CD14-positive monocyte (primary cell): ENCODE measurements around the gene COQ4. TPM values are rescaled to one million over a fixed set of nuclear protein-coding genes. Genes with fewer than 3 reads are reported as not detected.

Experiments
- DNase-seq, 3 donors: peaks; one replicate each; pipeline ENCODE4 v3.0.0-alpha.2; 2011 to 2022
- H2AFZ ChIP-seq: 2 replicates; pipeline ENCODE4 v1.6.0; 2012; ENCODE audit warnings: mild to moderate bottlenecking, low read depth, low read length, inconsistent platforms; ENCODE audit not compliant: insufficient read depth, poor library complexity, severe bottlenecking
- H3K27ac ChIP-seq, 2 donors: 1 replicate in 1 of 2; 2 replicates in 1 of 2; pipeline ENCODE4 v1.5.1; 2012 to 2013; ENCODE audit warnings: low read length in 2 of 2, control low read depth in 1 of 2, inconsistent platforms in 1 of 2, low read depth in 1 of 2, mild to moderate bottlenecking in 1 of 2
- H3K27me3 ChIP-seq, 2 donors: one replicate each; pipeline versions ENCODE4 v1.6.0 to v1.6.1; 2011 to 2013; ENCODE audit warnings: low read length in 2 of 2; ENCODE audit not compliant: control insufficient read depth in 2 of 2, insufficient read depth in 2 of 2
- H3K36me3 ChIP-seq, 2 donors: replicated peaks in 1 of 2; 1 replicate in 1 of 2; 2 replicates in 1 of 2; pipeline versions ENCODE4 v1.5.1 to v1.6.1; 2012 to 2013; ENCODE audit warnings: low read length in 2 of 2, control low read depth in 1 of 2, inconsistent platforms in 1 of 2, mild to moderate bottlenecking in 1 of 2; ENCODE audit not compliant: insufficient read depth in 2 of 2, control insufficient read depth in 1 of 2
- H3K4me1 ChIP-seq, 2 donors: 1 replicate in 1 of 2; 2 replicates in 1 of 2; pipeline versions ENCODE4 v1.5.1 to v1.6.1; 2012 to 2013; ENCODE audit warnings: low read length in 2 of 2, control low read depth in 1 of 2, inconsistent platforms in 1 of 2, mild to moderate bottlenecking in 1 of 2, moderate library complexity in 1 of 2; ENCODE audit not compliant: insufficient read depth in 2 of 2, control insufficient read depth in 1 of 2
- H3K4me2 ChIP-seq: replicated peaks from 2 replicates; pipeline ENCODE3; 2012; ENCODE audit warnings: low read length, moderate library complexity, mild to moderate bottlenecking; ENCODE audit not compliant: poor library complexity, severe bottlenecking; ENCODE audit errors: extremely low read depth
- H3K4me3 ChIP-seq, 3 experiments: fragments of 200-600 bp in 1 of 3; sonication (generic) in 1 of 3; replicated peaks in 1 of 3; 1 replicate in 2 of 3; 2 replicates in 1 of 3; pipeline ENCODE4 v1.5.1; 2011 to 2013; ENCODE audit warnings: low read length in 3 of 3, mild to moderate bottlenecking in 3 of 3, control low read depth in 2 of 3, low read depth in 2 of 3, inconsistent platforms in 1 of 3, moderate library complexity in 1 of 3
- H3K79me2 ChIP-seq: 2 replicates; pipeline ENCODE4 v1.6.0; 2012; ENCODE audit warnings: mild to moderate bottlenecking, control low read depth, inconsistent platforms, low read length, moderate library complexity; ENCODE audit not compliant: insufficient read depth
- H3K9ac ChIP-seq: 2 replicates; pipeline ENCODE4 v1.6.0; 2017; ENCODE audit warnings: low read length, mild to moderate bottlenecking; ENCODE audit not compliant: insufficient read depth, poor library complexity, severe bottlenecking
- H3K9me3 ChIP-seq, 2 donors: replicated peaks in 1 of 2; 1 replicate in 1 of 2; 2 replicates in 1 of 2; pipeline versions ENCODE4 v1.5.1 to v1.6.1; 2012 to 2013; ENCODE audit warnings: low read length in 2 of 2, control low read depth in 1 of 2; ENCODE audit not compliant: control insufficient read depth in 1 of 2, insufficient read depth in 1 of 2
- H4K20me1 ChIP-seq: 2 replicates; pipeline ENCODE4 v1.6.0; 2012; ENCODE audit warnings: mild to moderate bottlenecking, low read length, control low read depth, moderate library complexity; ENCODE audit not compliant: insufficient read depth
- H3K27ac Mint-ChIP-seq, 7 donors: one replicate each; pipeline ENCODE4 v1.8.0; 2020; ENCODE audit warnings: mild to moderate bottlenecking in 7 of 7, mixed read lengths in 7 of 7, moderate library complexity in 6 of 7, inconsistent platforms in 2 of 7
- H3K27me3 Mint-ChIP-seq, 3 donors: one replicate each; pipeline ENCODE4 v1.8.0; 2021 to 2022; ENCODE audit warnings: low read depth in 3 of 3, mild to moderate bottlenecking in 3 of 3, mixed read lengths in 3 of 3, moderate library complexity in 3 of 3, inconsistent platforms in 1 of 3
- H3K36me3 Mint-ChIP-seq, 2 donors: one replicate each; pipeline ENCODE4 v1.8.0; 2020; ENCODE audit warnings: mixed read lengths in 2 of 2, inconsistent platforms in 1 of 2, mild to moderate bottlenecking in 1 of 2
- H3K4me1 Mint-ChIP-seq: one replicate; pipeline ENCODE4 v1.8.0; 2020; ENCODE audit warnings: mild to moderate bottlenecking, mixed read lengths
- H3K4me3 Mint-ChIP-seq, 2 donors: one replicate each; pipeline ENCODE4 v1.8.0; 2020; ENCODE audit warnings: mild to moderate bottlenecking in 2 of 2, mixed read lengths in 2 of 2, moderate library complexity in 1 of 2
- H3K9me3 Mint-ChIP-seq, 7 donors: one replicate each; pipeline ENCODE4 v1.8.0; 2020 to 2022; ENCODE audit warnings: mixed read lengths in 7 of 7, mild to moderate bottlenecking in 6 of 7, moderate library complexity in 6 of 7, inconsistent platforms in 2 of 7
- CTCF ChIP-seq: fragments of 200-600 bp; IDR thresholded peaks from one replicate; pipeline ENCODE4 v1.8.0; 2022; ENCODE audit warnings: antibody characterized with exemption, mild to moderate bottlenecking
- WGBS: methylation state at CpG from one replicate; pipeline ENCODE4 v1.1.5; 2013; ENCODE audit warnings: missing lambda C conversion rate; ENCODE audit not compliant: insufficient coverage; 5-methylcytosine and 5-hydroxymethylcytosine counted together
- intact Hi-C, 2 donors: fragments of 100-400 bp; cut with micrococcal nuclease; formaldehyde crosslinking; loops; one replicate each; pipeline versions ENCODE4 v1.15.0 to v1.15.1; 2023
- polyA plus RNA-seq, 3 donors: library from polyadenylated mRNA; depleted of rRNA in 1 of 3; unstranded in 2 of 3; stranded (reverse) in 1 of 3; fragments of 300-500 nt in 2 of 3; fragments of >200 nt in 1 of 3; fragmentation: Illumina TruSeq in 2 of 3; gene quantifications; 1 replicate in 2 of 3; 2 replicates in 1 of 3; pipeline ENCODE4 v1.2.3, GENCODE V29; 2012 to 2021

COQ4 gene
- polyA plus RNA-seq, 3 donors: 19.9 to 32.6 (median 20.4) TPM

- peaks cover 2% of the 10 kb centered on the region for H4K20me1 ChIP-seq
- intact Hi-C loops: no loop called here
- H3K9me3 ChIP-seq: no peaks in the 10 kb centered on the region
- H3K36me3 ChIP-seq: peaks cover 2 to 9% of the 10 kb centered on the region in 2 donors
- no peak overlapping the region for H2AFZ ChIP-seq
- no peak for TF ChIP-seq CTCF
- no peak overlapping the region for H3K4me3 ChIP-seq
- Mint-ChIP-seq H3K4me3 (no peak overlapping the region), H3K9me3 (no peaks in the 10 kb centered on the region), H3K27me3 (peaks cover 0 to 4% (median 4%) of the 10 kb centered on the region in 3 donors), H3K4me1 (peaks cover 41% of the 10 kb centered on the region), H3K36me3 (peaks cover 10 to 13% of the 10 kb centered on the region in 2 donors), H3K27ac (no peak overlapping the region)
- H3K4me1 ChIP-seq: peaks cover 31 to 36% of the 10 kb centered on the region in 2 donors
- WGBS: 100% methylated on average over 7 of the region's 9 CpGs
- H3K27ac ChIP-seq: no peak overlapping the region
- peaks cover 29% of the 10 kb centered on the region for H3K79me2 ChIP-seq
- DNase-seq: no peak
- no peak overlapping the region for H3K4me2 ChIP-seq
- H3K9ac ChIP-seq: no peak overlapping the region
- H3K27me3 ChIP-seq: no peaks in the 10 kb centered on the region
Measured at GRCh38 chr9:128369024-128369706, 46.5 kb downstream of the COQ4 start.

DNA sequence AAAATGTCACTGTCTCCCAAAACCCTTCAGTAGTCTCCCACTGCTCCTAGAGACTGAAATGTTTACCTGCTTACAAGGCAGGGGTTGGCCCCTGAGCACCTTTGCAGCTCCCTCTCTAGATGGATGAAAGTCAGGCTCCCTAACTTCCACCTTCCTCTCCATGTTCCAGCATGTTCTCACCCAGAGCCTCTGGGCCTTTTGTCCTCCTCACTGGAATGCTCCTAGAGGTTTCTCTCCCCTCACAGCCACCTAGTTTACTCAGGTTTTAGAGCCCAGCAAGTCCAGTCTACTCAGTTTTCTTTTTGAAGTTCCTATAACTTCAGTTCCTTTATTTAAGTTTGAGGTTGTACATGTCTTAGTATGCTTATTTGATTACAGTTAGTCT, 47.7 kb downstream of the COQ4 start:
- intact Hi-C loops: loop anchor here (2.0 to 10.0 kb wide), 4 partner anchors 46 to 93 kb away; partner anchors contain the start of genes COQ4 (in 2 of the 2), TRUB2 (in 2 of the 2), GOLGA2 (in 1 of the 2) and ODF2 (in 1 of the 2)
- H3K36me3 ChIP-seq: peaks cover 4 to 20% of the 10 kb centered on the region in 2 donors
- Mint-ChIP-seq H3K4me3 (peak overlapping the region; percentile 89 to 96), H3K4me1 (peaks cover 33% of the 10 kb centered on the region), H3K27me3 (peaks cover 0 to 2% (median under 1%) of the 10 kb centered on the region in 3 donors), H3K36me3 (peaks cover 15 to 24% of the 10 kb centered on the region in 2 donors), H3K27ac (peak overlapping the region; percentile 96 to 99 (median 98)), H3K9me3 (no peaks in the 10 kb centered on the region)
- peaks cover 21 to 24% of the 10 kb centered on the region in 2 donors for H3K4me1 ChIP-seq
- peak overlapping the region; percentile 83 for H3K4me2 ChIP-seq
- peak overlapping the region; percentile 91 for H3K9ac ChIP-seq
- H2AFZ ChIP-seq: peak overlapping the region; percentile 88
- H4K20me1 ChIP-seq: peaks cover 14% of the 10 kb centered on the region
- H3K4me3 ChIP-seq: peak overlapping the region; percentile 75 to 93 (median 83)
- DNase-seq: no peak
- H3K27me3 ChIP-seq: no peaks in the 10 kb centered on the region
- no peaks in the 10 kb centered on the region for H3K9me3 ChIP-seq
- peak overlapping the region; percentile 83 to 99 for H3K27ac ChIP-seq
- TF ChIP-seq CTCF: no peak
- peaks cover 41% of the 10 kb centered on the region for H3K79me2 ChIP-seq
